Upper lobe of right lung (tissue), 1 donor: ENCODE measurements around the gene PHPT1. TPM values are rescaled to one million over a fixed set of nuclear protein-coding genes. Genes with fewer than 3 reads are reported as not detected.

Source experiments
- ATAC-seq: fragments of 200-7000 bp; cut with Tn5 transposase; one replicate; pipeline ENCODE4 v1.9.1; 2020; ENCODE audit warnings: mild to moderate bottlenecking, moderate library complexity
- DNase-seq: peaks from one replicate; pipeline ENCODE4 v3.0.0-alpha.2; 2020
- H3K27ac ChIP-seq: fragments of 200-600 bp; one replicate; pipeline ENCODE4 v1.8.0; 2022
- H3K27me3 ChIP-seq: fragments of 200-600 bp; one replicate; pipeline ENCODE4 v1.8.0; 2022; ENCODE audit warnings: mild to moderate bottlenecking
- H3K36me3 ChIP-seq: fragments of 200-600 bp; one replicate; pipeline ENCODE4 v1.8.0; 2022
- H3K4me1 ChIP-seq: fragments of 200-600 bp; one replicate; pipeline ENCODE4 v1.8.0; 2022
- H3K4me3 ChIP-seq: fragments of 200-600 bp; one replicate; pipeline ENCODE4 v1.8.0; 2022; ENCODE audit warnings: mild to moderate bottlenecking
- H3K9me3 ChIP-seq: fragments of 200-600 bp; one replicate; pipeline ENCODE4 v1.8.0; 2022
- intact Hi-C: fragments of 100-400 bp; cut with DNase I; formaldehyde crosslinking; loops from one replicate; pipeline ENCODE4 v1.11.0; 2022
- total RNA-seq: library from RNA; stranded (reverse); fragmentation: NEBNext Ultra II Directional; extraction: Animal tissue kit (Norgen Biotek cat#: 25700); gene quantifications from one replicate; pipeline ENCODE4 v1.2.1, GENCODE V29; 2021
- TF ChIP-seq, protein P1 (sequence below): fragments of 200-600 bp; IDR thresholded peaks from one replicate; pipeline ENCODE4 v1.8.0; 2022; ENCODE audit warnings: antibody characterized with exemption
- donor health status: DM: no; HTN: yes; CAD: no; lungs with severe emphysema.

PHPT1 gene
- total RNA-seq, 1 donor from 2014 or later = 82.1 TPM

GRCh38 chr9:136860933-136861873 is 12.0 kb downstream of the PHPT1 start:
- DNase-seq (no peak), ATAC-seq (no peak)
- Histone ChIP-seq H3K27ac (no peak overlapping the region), H3K27me3 (no peaks in the 10 kb centered on the region), H3K4me3 (no peak overlapping the region), H3K9me3 (no peaks in the 10 kb centered on the region), H3K4me1 (peaks cover 20% of the 10 kb centered on the region), H3K36me3 (peaks cover 35% of the 10 kb centered on the region)
- TF ChIP-seq, protein P1, sequence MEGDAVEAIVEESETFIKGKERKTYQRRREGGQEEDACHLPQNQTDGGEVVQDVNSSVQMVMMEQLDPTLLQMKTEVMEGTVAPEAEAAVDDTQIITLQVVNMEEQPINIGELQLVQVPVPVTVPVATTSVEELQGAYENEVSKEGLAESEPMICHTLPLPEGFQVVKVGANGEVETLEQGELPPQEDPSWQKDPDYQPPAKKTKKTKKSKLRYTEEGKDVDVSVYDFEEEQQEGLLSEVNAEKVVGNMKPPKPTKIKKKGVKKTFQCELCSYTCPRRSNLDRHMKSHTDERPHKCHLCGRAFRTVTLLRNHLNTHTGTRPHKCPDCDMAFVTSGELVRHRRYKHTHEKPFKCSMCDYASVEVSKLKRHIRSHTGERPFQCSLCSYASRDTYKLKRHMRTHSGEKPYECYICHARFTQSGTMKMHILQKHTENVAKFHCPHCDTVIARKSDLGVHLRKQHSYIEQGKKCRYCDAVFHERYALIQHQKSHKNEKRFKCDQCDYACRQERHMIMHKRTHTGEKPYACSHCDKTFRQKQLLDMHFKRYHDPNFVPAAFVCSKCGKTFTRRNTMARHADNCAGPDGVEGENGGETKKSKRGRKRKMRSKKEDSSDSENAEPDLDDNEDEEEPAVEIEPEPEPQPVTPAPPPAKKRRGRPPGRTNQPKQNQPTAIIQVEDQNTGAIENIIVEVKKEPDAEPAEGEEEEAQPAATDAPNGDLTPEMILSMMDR = no peak
- intact Hi-C loops = no loop called here

DNA sequence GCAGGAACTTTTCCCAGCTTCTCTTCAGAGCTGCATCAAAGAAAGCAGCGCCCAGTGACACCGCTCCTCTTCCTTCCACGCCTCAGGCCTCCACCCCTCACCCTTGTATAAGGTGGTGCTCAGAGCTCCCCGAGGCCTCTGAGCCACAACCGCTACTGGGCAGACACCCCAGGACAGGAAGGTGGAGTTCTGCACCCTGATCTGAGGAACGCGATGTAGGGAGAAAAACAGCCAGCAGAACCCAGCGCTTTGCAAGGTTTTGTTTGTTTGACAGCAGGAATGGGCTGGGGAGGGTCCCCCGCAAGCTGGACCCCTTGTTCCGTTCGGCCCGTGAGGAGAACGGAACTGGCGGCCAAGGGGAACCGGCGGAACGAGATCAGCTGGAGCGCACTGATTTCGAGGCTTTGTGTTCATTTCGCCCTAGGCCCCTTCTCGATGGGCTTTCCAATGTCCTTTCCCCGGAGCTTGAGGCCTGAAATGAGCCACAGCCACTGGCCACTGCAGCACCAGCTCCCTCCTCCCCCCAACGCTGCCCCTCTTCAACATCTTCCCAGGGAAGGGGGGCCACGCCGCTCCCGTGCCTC is 12.8 kb downstream of the PHPT1 start:
- Histone ChIP-seq H3K27me3 (no peaks in the 10 kb centered on the region), H3K4me3 (no peak overlapping the region), H3K9me3 (no peaks in the 10 kb centered on the region), H3K4me1 (peaks cover 22% of the 10 kb centered on the region), H3K36me3 (peaks cover 35% of the 10 kb centered on the region), H3K27ac (no peak overlapping the region)
- DNase-seq = no peak
- intact Hi-C loops = no loop called here
- ATAC-seq = no peak
- TF ChIP-seq, protein P1 = no peak

DNA sequence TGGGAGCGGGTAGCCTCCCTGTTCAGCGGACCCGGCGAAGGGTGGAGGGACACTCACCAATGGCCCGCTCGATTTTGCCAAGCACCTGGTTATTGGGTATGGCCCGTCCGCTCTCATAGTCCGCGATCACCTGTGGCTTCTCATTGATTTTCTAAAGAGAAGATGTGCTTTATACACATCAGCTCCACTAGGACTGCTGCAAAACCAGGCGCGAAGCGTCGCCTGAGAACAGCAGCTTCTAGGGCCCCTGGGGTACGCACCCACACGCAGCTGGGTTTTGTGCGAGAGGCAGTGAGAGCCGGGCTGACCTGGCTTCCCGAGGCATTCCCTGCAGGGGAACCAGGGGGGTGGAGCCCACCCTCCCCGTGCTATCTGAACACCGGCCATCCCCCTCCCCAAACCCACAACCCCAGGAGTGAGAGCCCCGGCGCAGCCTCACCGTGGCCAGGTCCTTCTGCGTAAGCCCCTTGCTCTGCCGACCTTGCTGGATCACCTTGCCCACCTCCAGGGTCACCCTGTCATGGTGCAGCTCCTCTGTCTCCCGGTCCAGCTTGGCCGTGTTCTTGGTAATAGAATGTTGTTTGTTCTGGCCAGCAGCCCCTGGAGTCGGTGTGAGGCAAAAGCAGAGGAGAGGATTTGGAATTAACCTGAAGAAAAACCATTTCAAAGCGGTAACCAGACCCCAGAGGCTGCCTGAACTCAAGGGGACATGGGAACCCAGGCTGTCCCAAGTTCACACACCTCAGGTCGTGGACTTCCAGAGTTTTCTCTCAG is 13.8 kb downstream of the PHPT1 start:
- Histone ChIP-seq H3K27me3 (no peaks in the 10 kb centered on the region), H3K4me3 (no peak overlapping the region), H3K36me3 (peaks cover 35% of the 10 kb centered on the region), H3K9me3 (no peaks in the 10 kb centered on the region), H3K27ac (no peak overlapping the region), H3K4me1 (peaks cover 27% of the 10 kb centered on the region)
- intact Hi-C loops = no loop called here
- ATAC-seq = no peak
- TF ChIP-seq, protein P1 = no peak
- no peak for DNase-seq

DNA sequence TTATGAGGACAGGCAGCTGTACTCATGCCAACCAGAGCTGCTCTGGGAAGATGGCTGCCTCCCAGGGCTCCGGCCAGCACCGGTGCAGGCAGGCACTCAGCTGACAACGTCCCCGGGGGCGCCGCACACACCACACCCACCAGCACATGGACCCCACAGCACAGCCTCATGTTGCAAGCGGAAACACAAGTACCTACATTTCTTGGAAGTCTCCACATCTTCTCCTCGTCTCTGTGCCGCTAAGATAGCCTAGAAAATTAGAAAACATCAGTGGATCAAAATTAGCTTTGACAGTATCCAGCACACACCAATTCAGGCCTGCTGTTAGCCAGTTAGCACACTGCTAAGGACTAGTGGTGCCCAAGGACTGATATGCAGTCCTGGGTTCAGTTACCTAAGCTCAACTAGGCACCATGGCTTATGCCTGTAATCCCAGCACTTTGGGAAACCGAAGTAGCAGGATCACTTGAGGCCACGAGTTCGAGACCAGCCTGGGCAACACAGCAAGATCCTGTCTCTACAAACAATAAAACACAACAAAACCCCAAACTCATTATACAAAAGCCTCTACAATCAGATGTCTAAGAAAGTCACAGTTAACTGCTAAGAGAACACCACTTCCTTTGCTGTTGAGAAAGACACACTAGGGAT is 14.5 kb downstream of the PHPT1 start:
- H3K36me3 ChIP-seq = peaks cover 35% of the 10 kb centered on the region
- intact Hi-C loops = no loop called here
- TF ChIP-seq, protein P1 = no peak
- ATAC-seq = no peak
- H3K27me3 ChIP-seq = no peaks in the 10 kb centered on the region
- no peak overlapping the region for H3K4me3 ChIP-seq
- H3K9me3 ChIP-seq = no peaks in the 10 kb centered on the region
- peaks cover 27% of the 10 kb centered on the region for H3K4me1 ChIP-seq
- H3K27ac ChIP-seq = no peak overlapping the region
- no peak for DNase-seq

DNA sequence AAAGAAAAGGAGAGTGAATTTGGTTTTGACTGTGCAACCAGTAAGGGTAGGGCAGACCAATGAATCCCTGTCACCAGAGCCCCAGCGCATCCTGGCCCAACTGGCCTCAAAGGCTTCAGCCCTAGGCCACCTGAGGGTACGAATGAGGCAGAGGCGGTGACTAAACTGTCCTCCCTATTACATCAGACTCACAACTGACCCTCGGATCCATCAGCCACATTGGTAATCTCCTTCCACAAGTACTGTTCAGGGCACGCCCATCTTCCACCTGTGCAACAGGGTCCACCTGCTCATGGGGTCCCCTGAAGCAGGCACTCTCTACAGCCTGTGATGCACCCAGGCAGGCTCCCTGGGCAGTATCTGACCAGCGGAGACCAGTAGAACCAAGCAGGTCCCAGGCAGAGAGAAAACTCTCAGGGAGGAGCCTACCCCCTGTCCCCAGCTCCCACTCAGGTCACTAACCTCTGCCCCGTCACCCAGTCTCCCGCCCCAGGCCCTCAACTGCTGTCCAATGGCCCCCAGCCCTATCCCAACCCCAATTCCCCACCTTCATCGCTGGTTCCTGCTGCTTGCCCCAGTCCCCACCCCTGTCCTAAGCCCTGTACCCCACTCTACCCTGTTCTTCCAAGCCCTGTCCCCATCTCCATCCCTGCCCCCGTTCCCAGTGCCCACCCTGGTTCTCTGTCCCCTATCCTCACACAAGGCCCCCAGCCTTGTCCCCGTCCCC is 16.0 kb downstream of the PHPT1 start:
- intact Hi-C loops = no loop called here
- Histone ChIP-seq H3K9me3 (no peaks in the 10 kb centered on the region), H3K4me1 (peaks cover 23% of the 10 kb centered on the region), H3K4me3 (peak overlapping the region; percentile 77), H3K27me3 (no peaks in the 10 kb centered on the region), H3K27ac (no peak overlapping the region), H3K36me3 (peaks cover 35% of the 10 kb centered on the region)
- no peak for ATAC-seq
- TF ChIP-seq, protein P1 = no peak
- DNase-seq = no peak
